OCI-LY1 (cell line): Measurements from ENCODE around the gene LIPT1.
"Not testable (repeated sequence)": the region's sequence is repeated elsewhere in the genome, so short reads cannot be mapped to it uniquely, and the experiment has no call there.

Experiments used
- H2AFZ ChIP-seq: fragments of 200-600 bp; sonication (generic), shearing (Covaris generic); 2 replicates; pipeline ENCODE4 v1.6.0; 2014; ENCODE audit warnings: antibody characterized with exemption, mild to moderate bottlenecking, low read length
- H3F3A ChIP-seq: fragments of 200-600 bp; sonication (generic), shearing (Covaris generic); 2 replicates; pipeline ENCODE4 v1.6.0; 2014; ENCODE audit warnings: mild to moderate bottlenecking, antibody characterized with exemption, low read length, moderate library complexity; ENCODE audit not compliant: insufficient read depth
- H3K27ac ChIP-seq: fragments of 200-600 bp; sonication (generic); 2 replicates; pipeline ENCODE4 v1.5.1; 2014; ENCODE audit warnings: low read length, mixed run types, mild to moderate bottlenecking, low read depth; ENCODE audit not compliant: poor library complexity, severe bottlenecking
- H3K27me3 ChIP-seq: fragments of 200-600 bp; sonication (generic); 2 replicates; pipeline ENCODE4 v1.6.0; 2014; ENCODE audit warnings: antibody characterized with exemption, mild to moderate bottlenecking, low read length, moderate library complexity; ENCODE audit not compliant: insufficient read depth
- H3K36me3 ChIP-seq: fragments of 200-600 bp; sonication (generic); 2 replicates; pipeline ENCODE4 v1.6.1; 2014; ENCODE audit warnings: mild to moderate bottlenecking, antibody characterized with exemption, low read length, moderate library complexity, mixed read lengths; ENCODE audit not compliant: insufficient read depth
- H3K4me1 ChIP-seq: fragments of 200-600 bp; sonication (generic); 2 replicates; pipeline ENCODE4 v1.5.1; 2014; ENCODE audit warnings: mild to moderate bottlenecking, low read length, moderate library complexity; ENCODE audit not compliant: insufficient read depth, severe bottlenecking
- H3K4me2 ChIP-seq: fragments of 200-600 bp; sonication (generic), shearing (Covaris generic); 2 replicates; pipeline ENCODE4 v1.6.1; 2014; ENCODE audit warnings: low read length
- H3K4me3 ChIP-seq: fragments of 200-600 bp; sonication (generic); 2 replicates; pipeline ENCODE4 v1.5.1; 2014; ENCODE audit warnings: low read length, low read depth, mild to moderate bottlenecking, mixed read lengths; ENCODE audit not compliant: poor library complexity, severe bottlenecking
- H3K79me2 ChIP-seq: fragments of 200-600 bp; shearing (Covaris generic); 2 replicates; pipeline ENCODE4 v1.6.1; 2016; ENCODE audit warnings: mixed run types, low read length, mixed read lengths; ENCODE audit not compliant: insufficient read depth
- H3K9ac ChIP-seq: fragments of 200-600 bp; sonication (generic), shearing (Covaris generic); 2 replicates; pipeline ENCODE4 v1.6.1; 2014; ENCODE audit warnings: mild to moderate bottlenecking, low read length, mixed read lengths
- H3K9me2 ChIP-seq: fragments of 200-600 bp; sonication (generic), shearing (Covaris generic); 2 replicates; pipeline ENCODE4 v1.6.1; 2014; ENCODE audit warnings: low read depth, mild to moderate bottlenecking, low read length, mixed read lengths
- H3K9me3 ChIP-seq: fragments of 200-600 bp; shearing (Covaris generic); 2 replicates; pipeline ENCODE4 v1.6.1; 2014; ENCODE audit warnings: low read length, mixed read lengths
- H4K20me1 ChIP-seq: fragments of 200-600 bp; sonication (generic), shearing (Covaris generic); 2 replicates; pipeline ENCODE4 v1.6.0; 2016; ENCODE audit warnings: mild to moderate bottlenecking, low read length; ENCODE audit not compliant: insufficient read depth
- CTCF ChIP-seq: fragments of 200-600 bp; sonication (generic), shearing (Covaris generic); IDR thresholded peaks from 2 replicates; pipeline ENCODE4 v1.5.1; 2017; ENCODE audit warnings: mild to moderate bottlenecking, antibody characterized with exemption, low read length, moderate library complexity, mixed read lengths
- EZH2 ChIP-seq: fragments of 200-600 bp; sonication (generic), shearing (Covaris generic); IDR thresholded peaks from 2 replicates; pipeline ENCODE4 v1.8.0; 2017; ENCODE audit warnings: borderline replicate concordance, mixed run types, mild to moderate bottlenecking, antibody characterized with exemption, low read length, moderate library complexity, mixed read lengths

The LIPT1 gene

DNA sequence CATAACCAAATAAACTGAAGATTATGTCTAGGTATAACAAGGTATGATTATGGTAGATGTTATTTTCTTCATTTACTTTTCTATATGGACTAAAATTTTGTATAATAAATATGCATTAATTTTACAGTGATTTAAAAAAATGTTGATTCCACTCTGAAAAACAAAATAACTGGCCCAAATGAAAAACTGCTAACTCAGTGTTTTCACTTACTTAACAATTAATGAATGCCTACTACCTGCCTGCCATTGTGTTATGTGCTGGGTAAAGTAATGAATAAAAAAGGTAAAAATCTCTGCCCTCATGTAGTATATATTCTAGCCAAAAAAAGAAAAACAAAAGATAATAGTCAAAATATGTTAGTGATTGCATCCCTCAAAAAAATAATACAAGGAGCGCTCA, 42.8 kb upstream of the LIPT1 start:
- Histone ChIP-seq H3K9ac (no peak overlapping the region), H2AFZ (no peak overlapping the region), H4K20me1 (no peaks in the 10 kb centered on the region), H3K4me3 (no peak overlapping the region), H3K4me2 (no peak overlapping the region), H3K27ac (no peak overlapping the region), H3K36me3 (no peaks in the 10 kb centered on the region), H3K4me1 (no peaks in the 10 kb centered on the region), H3F3A (no peaks in the 10 kb centered on the region), H3K9me3 (no peaks in the 10 kb centered on the region), H3K27me3 (no peaks in the 10 kb centered on the region), H3K9me2 (no peaks in the 10 kb centered on the region), H3K79me2 (no peaks in the 10 kb centered on the region)
- TF ChIP-seq EZH2 (no peak), CTCF (no peak)

GRCh38 chr2:99112617-99113016, 42.1 kb upstream of the LIPT1 start:
- Histone ChIP-seq H3F3A (no peaks in the 10 kb centered on the region), H3K36me3 (no peaks in the 10 kb centered on the region), H3K4me2 (no peak overlapping the region), H3K4me1 (no peaks in the 10 kb centered on the region), H3K27ac (no peak overlapping the region), H2AFZ (no peak overlapping the region), H3K9ac (no peak overlapping the region), H3K9me3 (no peaks in the 10 kb centered on the region), H3K9me2 (no peaks in the 10 kb centered on the region), H3K4me3 (no peak overlapping the region), H3K27me3 (no peaks in the 10 kb centered on the region), H4K20me1 (no peaks in the 10 kb centered on the region), H3K79me2 (no peaks in the 10 kb centered on the region)
- TF ChIP-seq EZH2 (no peak), CTCF (no peak)

DNA sequence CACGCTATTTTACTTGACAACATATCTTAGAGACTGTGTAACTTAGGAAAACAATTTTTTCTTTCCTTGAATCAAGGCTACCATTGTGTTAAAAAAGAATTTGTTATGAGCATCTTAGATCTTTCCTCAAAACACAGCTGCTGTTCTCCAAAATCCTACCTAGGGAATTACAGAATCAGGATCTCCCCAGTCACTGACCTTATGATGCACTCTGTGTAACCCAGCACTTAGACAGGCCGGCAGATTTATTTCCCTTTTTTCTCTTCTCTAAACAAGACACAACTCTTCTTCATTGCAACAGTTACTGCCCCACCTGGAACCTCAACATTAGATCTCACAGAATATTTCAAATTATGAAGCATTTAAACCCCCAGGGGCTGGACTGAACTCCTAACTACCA, 26.8 kb upstream of the LIPT1 start:
- Histone ChIP-seq H3K9ac (no peak overlapping the region), H3K79me2 (no peaks in the 10 kb centered on the region), H3K4me1 (no peaks in the 10 kb centered on the region), H3K9me3 (peaks cover 8% of the 10 kb centered on the region; the same call in 1 of the 2 replicates), H3F3A (no peaks in the 10 kb centered on the region), H2AFZ (no peak overlapping the region), H3K27me3 (no peaks in the 10 kb centered on the region), H3K27ac (no peak overlapping the region), H4K20me1 (no peaks in the 10 kb centered on the region), H3K9me2 (no peaks in the 10 kb centered on the region), H3K4me3 (no peak overlapping the region), H3K4me2 (no peak overlapping the region), H3K36me3 (peaks cover 26% of the 10 kb centered on the region)
- no peak for TF ChIP-seq EZH2
- no peak for TF ChIP-seq CTCF

GRCh38 chr2:99135044-99135556, 19.7 kb upstream of the LIPT1 start:
- not testable (repeated sequence) for H2AFZ ChIP-seq, H4K20me1 ChIP-seq, H3K4me3 ChIP-seq, H3K36me3 ChIP-seq, H3K9me2 ChIP-seq, H3K27ac ChIP-seq, H3K9me3 ChIP-seq, H3K4me1 ChIP-seq, H3F3A ChIP-seq, H3K27me3 ChIP-seq, H3K4me2 ChIP-seq, H3K9ac ChIP-seq, H3K79me2 ChIP-seq
